GM23338 (cell line): ENCODE results near the gene UBXN10. TPM values are rescaled to one million over a fixed set of nuclear protein-coding genes. Genes with fewer than 3 reads are reported as not detected.

Experiments used
- ATAC-seq: fragments of 200-7000 bp; cut with Tn5 transposase; 3 replicates; pipeline ENCODE4 v1.9.1; 2020
- DNase-seq: peaks from one replicate; pipeline ENCODE4 v3.0.0-alpha.2; 2015; ENCODE audit warnings: low spot score
- H2AFZ ChIP-seq: fragments of 200-600 bp; sonication (generic); 2 replicates; pipeline ENCODE4 v1.8.0; 2016; ENCODE audit warnings: antibody characterized with exemption, mild to moderate bottlenecking, moderate library complexity
- H3F3A ChIP-seq: fragments of 200-600 bp; sonication (generic); replicated peaks from 2 replicates; pipeline ENCODE4 v1.8.0; 2017; ENCODE audit warnings: antibody characterized with exemption, mixed run types, low read depth
- H3K27ac ChIP-seq: fragments of 200-600 bp; sonication (generic); 2 replicates; pipeline ENCODE4 v1.6.1; 2016; ENCODE audit warnings: low read depth
- H3K27me3 ChIP-seq: fragments of 200-600 bp; sonication (generic); 2 replicates; pipeline ENCODE4 v1.8.0; 2016; ENCODE audit warnings: mild to moderate bottlenecking, mixed run types, moderate library complexity; ENCODE audit not compliant: insufficient read depth
- H3K36me3 ChIP-seq: fragments of 200-600 bp; sonication (generic); 2 replicates; pipeline ENCODE4 v1.8.0; 2016; ENCODE audit warnings: mild to moderate bottlenecking; ENCODE audit not compliant: insufficient read depth
- H3K4me1 ChIP-seq: fragments of 200-600 bp; sonication (generic); 2 replicates; pipeline ENCODE4 v1.8.0; 2016; ENCODE audit warnings: mild to moderate bottlenecking, moderate library complexity; ENCODE audit not compliant: insufficient read depth
- H3K4me2 ChIP-seq: fragments of 200-600 bp; sonication (generic); 2 replicates; pipeline ENCODE4 v1.7.1; 2017; ENCODE audit warnings: mixed run types
- H3K4me3 ChIP-seq: fragments of 200-600 bp; sonication (generic); 2 replicates; pipeline ENCODE4 v1.6.1; 2016; ENCODE audit warnings: mixed run types
- H3K79me2 ChIP-seq: fragments of 200-600 bp; sonication (generic); replicated peaks from 2 replicates; pipeline ENCODE4 v1.8.0; 2017; ENCODE audit warnings: mild to moderate bottlenecking; ENCODE audit not compliant: insufficient read depth
- H3K9me2 ChIP-seq: fragments of 200-600 bp; sonication (generic); 2 replicates; pipeline ENCODE4 v1.8.0; 2017; ENCODE audit not compliant: insufficient read depth
- H4K20me1 ChIP-seq: fragments of 200-600 bp; sonication (generic); replicated peaks from 2 replicates; pipeline ENCODE4 v1.8.0; 2017; ENCODE audit warnings: mild to moderate bottlenecking; ENCODE audit not compliant: insufficient read depth
- H3K27ac Mint-ChIP-seq: 2 replicates; pipeline ENCODE4 v1.8.0; 2020; ENCODE audit warnings: inconsistent platforms, mild to moderate bottlenecking, moderate library complexity, mixed read lengths
- H3K27me3 Mint-ChIP-seq: 3 replicates; pipeline ENCODE4 v1.8.0; 2022; ENCODE audit warnings: low read depth, mild to moderate bottlenecking, moderate library complexity, mixed read lengths, inconsistent platforms; ENCODE audit not compliant: insufficient read depth, poor library complexity
- H3K36me3 Mint-ChIP-seq: 3 replicates; pipeline ENCODE4 v1.8.0; 2021; ENCODE audit warnings: low read depth, mild to moderate bottlenecking, inconsistent platforms, moderate library complexity, mixed read lengths
- H3K4me1 Mint-ChIP-seq: 3 replicates; pipeline ENCODE4 v1.8.0; 2020; ENCODE audit warnings: mild to moderate bottlenecking, inconsistent platforms, mixed read lengths
- H3K4me3 Mint-ChIP-seq: 3 replicates; pipeline ENCODE4 v1.8.0; 2021; ENCODE audit warnings: moderate library complexity, mild to moderate bottlenecking, inconsistent platforms, mixed read lengths
- H3K9me3 Mint-ChIP-seq: 3 replicates; pipeline ENCODE4 v1.8.0; 2020; ENCODE audit warnings: moderate library complexity, mild to moderate bottlenecking, inconsistent platforms, mixed read lengths
- CREB1 ChIP-seq: fragments of 250-450 bp; sonication (Bioruptor Pico); IDR thresholded peaks from 2 replicates; pipeline ENCODE4 v1.5.0; 2020; ENCODE audit warnings: low read depth, mild to moderate bottlenecking, moderate library complexity
- EZH2 ChIP-seq: fragments of 200-600 bp; sonication (generic); IDR thresholded peaks from one replicate; pipeline ENCODE4 v1.8.0; 2017; ENCODE audit warnings: antibody characterized with exemption, mild to moderate bottlenecking, low read depth; ENCODE audit not compliant: unreplicated experiment
- EZH2phosphoT487 ChIP-seq: fragments of 200-600 bp; sonication (generic); IDR thresholded peaks from one replicate; pipeline ENCODE4 v1.8.1; 2018; ENCODE audit warnings: antibody characterized with exemption; ENCODE audit not compliant: unreplicated experiment
- JUNB ChIP-seq: IDR thresholded peaks from one replicate; pipeline ENCODE4 v1.6.1; 2016; ENCODE audit warnings: antibody characterized with exemption; ENCODE audit not compliant: unreplicated experiment
- NANOG ChIP-seq: IDR thresholded peaks from 2 replicates; pipeline ENCODE4 v1.6.1; 2016; ENCODE audit warnings: antibody characterized with exemption, borderline replicate concordance
- POLR2AphosphoS5 ChIP-seq: IDR thresholded peaks from 2 replicates; pipeline ENCODE4 v1.6.1; 2016; ENCODE audit warnings: antibody characterized with exemption, low read depth
- STAT1 ChIP-seq: IDR thresholded peaks from one replicate; pipeline ENCODE4 v1.6.1; 2016; ENCODE audit warnings: antibody characterized with exemption; ENCODE audit not compliant: unreplicated experiment
- ZNF114 ChIP-seq: fragments of 250-450 bp; sonication (Bioruptor Pico); IDR thresholded peaks from 2 replicates; pipeline ENCODE4 v1.5.0; 2020; ENCODE audit warnings: mild to moderate bottlenecking, moderate library complexity
- ZNF331 ChIP-seq: fragments of 250-450 bp; sonication (Bioruptor Pico); IDR thresholded peaks from 2 replicates; pipeline ENCODE4 v1.5.0; 2020; ENCODE audit warnings: low read depth, mild to moderate bottlenecking, moderate library complexity
- polyA plus RNA-seq: library from polyadenylated mRNA; unstranded; fragments of >200 nt; fragmentation: Nextera tagmentation; extraction: Ambion mirVana; gene quantifications from 2 replicates; pipeline ENCODE4 v1.2.1, GENCODE V29; 2016
- total RNA-seq: library from RNA; depleted of rRNA; stranded (reverse); fragments of >200 nt; shearing (Covaris generic); gene quantifications from 2 replicates; pipeline ENCODE4 v1.2.3, GENCODE V29; 2014
- TF ChIP-seq, protein P1 (sequence below), 2 experiments: fragments of 200-600 bp in 1 of 2; sonication (generic) in 1 of 2; conservative IDR thresholded peaks; 2 replicates each; pipeline versions ENCODE4 v1.5.1 to v1.6.1; 2016 to 2017; ENCODE audit warnings: antibody characterized with exemption in 2 of 2, low read depth in 2 of 2, mild to moderate bottlenecking in 2 of 2, moderate library complexity in 1 of 2
- TF ChIP-seq, protein P2 (sequence below): IDR thresholded peaks from 2 replicates; pipeline ENCODE4 v1.6.1; 2016; ENCODE audit warnings: antibody characterized with exemption
- TF ChIP-seq, protein P3 (sequence below): fragments of 250-450 bp; sonication (Bioruptor Pico); IDR thresholded peaks from 2 replicates; pipeline ENCODE4 v1.5.0; 2020; ENCODE audit warnings: mild to moderate bottlenecking, moderate library complexity

UBXN10 gene
- total and polyA plus RNA-seq, 2 experiments from 2014 or later: 0.27 to 0.69 TPM

DNA sequence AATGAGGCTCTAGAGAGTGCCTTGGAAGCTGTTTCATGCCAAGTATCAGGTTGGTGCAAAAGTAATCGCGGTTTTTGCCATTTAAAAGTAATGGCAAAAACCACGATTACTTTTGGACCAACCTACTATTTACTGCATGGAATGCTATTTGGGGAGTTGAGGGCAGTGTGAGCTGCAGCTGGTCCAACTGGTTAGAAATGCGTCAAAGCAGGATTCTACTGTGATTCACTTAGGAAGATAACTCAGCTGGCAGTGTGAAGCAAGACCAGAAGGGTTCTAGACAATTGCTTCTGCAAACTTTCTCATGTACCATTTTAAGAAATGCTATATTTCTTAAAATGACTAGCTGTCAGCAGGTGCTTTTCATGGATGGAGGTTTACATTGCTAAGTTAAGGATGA, 21.6 kb downstream of the UBXN10 start:
- Histone ChIP-seq H3K36me3 (no peaks in the 10 kb centered on the region), H3K79me2 (no peaks in the 10 kb centered on the region), H3K27ac (no peak overlapping the region), H3K4me2 (no peak overlapping the region), H4K20me1 (no peaks in the 10 kb centered on the region), H3F3A (no peaks in the 10 kb centered on the region), H3K27me3 (no peaks in the 10 kb centered on the region), H3K9me2 (no peaks in the 10 kb centered on the region), H3K4me1 (peaks cover 7% of the 10 kb centered on the region; the same call in 1 of the 2 replicates), H2AFZ (no peak overlapping the region), H3K4me3 (no peak overlapping the region)
- no peak for TF ChIP-seq POLR2AphosphoS5
- no peak for TF ChIP-seq CREB1 (CRISPR knock-in tag)
- TF ChIP-seq EZH2: no peak
- no peak for TF ChIP-seq NANOG
- TF ChIP-seq, protein P1, sequence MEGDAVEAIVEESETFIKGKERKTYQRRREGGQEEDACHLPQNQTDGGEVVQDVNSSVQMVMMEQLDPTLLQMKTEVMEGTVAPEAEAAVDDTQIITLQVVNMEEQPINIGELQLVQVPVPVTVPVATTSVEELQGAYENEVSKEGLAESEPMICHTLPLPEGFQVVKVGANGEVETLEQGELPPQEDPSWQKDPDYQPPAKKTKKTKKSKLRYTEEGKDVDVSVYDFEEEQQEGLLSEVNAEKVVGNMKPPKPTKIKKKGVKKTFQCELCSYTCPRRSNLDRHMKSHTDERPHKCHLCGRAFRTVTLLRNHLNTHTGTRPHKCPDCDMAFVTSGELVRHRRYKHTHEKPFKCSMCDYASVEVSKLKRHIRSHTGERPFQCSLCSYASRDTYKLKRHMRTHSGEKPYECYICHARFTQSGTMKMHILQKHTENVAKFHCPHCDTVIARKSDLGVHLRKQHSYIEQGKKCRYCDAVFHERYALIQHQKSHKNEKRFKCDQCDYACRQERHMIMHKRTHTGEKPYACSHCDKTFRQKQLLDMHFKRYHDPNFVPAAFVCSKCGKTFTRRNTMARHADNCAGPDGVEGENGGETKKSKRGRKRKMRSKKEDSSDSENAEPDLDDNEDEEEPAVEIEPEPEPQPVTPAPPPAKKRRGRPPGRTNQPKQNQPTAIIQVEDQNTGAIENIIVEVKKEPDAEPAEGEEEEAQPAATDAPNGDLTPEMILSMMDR (conservative IDR thresholded peaks at IDR 0.05; ENCODE audit: low read depth in 2 of 2): no peak
- TF ChIP-seq, protein P2, sequence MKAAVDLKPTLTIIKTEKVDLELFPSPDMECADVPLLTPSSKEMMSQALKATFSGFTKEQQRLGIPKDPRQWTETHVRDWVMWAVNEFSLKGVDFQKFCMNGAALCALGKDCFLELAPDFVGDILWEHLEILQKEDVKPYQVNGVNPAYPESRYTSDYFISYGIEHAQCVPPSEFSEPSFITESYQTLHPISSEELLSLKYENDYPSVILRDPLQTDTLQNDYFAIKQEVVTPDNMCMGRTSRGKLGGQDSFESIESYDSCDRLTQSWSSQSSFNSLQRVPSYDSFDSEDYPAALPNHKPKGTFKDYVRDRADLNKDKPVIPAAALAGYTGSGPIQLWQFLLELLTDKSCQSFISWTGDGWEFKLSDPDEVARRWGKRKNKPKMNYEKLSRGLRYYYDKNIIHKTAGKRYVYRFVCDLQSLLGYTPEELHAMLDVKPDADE: no peak
- TF ChIP-seq JUNB: no peak
- TF ChIP-seq ZNF331 (CRISPR knock-in tag): no peak
- TF ChIP-seq EZH2phosphoT487: no peak
- TF ChIP-seq, protein P3, sequence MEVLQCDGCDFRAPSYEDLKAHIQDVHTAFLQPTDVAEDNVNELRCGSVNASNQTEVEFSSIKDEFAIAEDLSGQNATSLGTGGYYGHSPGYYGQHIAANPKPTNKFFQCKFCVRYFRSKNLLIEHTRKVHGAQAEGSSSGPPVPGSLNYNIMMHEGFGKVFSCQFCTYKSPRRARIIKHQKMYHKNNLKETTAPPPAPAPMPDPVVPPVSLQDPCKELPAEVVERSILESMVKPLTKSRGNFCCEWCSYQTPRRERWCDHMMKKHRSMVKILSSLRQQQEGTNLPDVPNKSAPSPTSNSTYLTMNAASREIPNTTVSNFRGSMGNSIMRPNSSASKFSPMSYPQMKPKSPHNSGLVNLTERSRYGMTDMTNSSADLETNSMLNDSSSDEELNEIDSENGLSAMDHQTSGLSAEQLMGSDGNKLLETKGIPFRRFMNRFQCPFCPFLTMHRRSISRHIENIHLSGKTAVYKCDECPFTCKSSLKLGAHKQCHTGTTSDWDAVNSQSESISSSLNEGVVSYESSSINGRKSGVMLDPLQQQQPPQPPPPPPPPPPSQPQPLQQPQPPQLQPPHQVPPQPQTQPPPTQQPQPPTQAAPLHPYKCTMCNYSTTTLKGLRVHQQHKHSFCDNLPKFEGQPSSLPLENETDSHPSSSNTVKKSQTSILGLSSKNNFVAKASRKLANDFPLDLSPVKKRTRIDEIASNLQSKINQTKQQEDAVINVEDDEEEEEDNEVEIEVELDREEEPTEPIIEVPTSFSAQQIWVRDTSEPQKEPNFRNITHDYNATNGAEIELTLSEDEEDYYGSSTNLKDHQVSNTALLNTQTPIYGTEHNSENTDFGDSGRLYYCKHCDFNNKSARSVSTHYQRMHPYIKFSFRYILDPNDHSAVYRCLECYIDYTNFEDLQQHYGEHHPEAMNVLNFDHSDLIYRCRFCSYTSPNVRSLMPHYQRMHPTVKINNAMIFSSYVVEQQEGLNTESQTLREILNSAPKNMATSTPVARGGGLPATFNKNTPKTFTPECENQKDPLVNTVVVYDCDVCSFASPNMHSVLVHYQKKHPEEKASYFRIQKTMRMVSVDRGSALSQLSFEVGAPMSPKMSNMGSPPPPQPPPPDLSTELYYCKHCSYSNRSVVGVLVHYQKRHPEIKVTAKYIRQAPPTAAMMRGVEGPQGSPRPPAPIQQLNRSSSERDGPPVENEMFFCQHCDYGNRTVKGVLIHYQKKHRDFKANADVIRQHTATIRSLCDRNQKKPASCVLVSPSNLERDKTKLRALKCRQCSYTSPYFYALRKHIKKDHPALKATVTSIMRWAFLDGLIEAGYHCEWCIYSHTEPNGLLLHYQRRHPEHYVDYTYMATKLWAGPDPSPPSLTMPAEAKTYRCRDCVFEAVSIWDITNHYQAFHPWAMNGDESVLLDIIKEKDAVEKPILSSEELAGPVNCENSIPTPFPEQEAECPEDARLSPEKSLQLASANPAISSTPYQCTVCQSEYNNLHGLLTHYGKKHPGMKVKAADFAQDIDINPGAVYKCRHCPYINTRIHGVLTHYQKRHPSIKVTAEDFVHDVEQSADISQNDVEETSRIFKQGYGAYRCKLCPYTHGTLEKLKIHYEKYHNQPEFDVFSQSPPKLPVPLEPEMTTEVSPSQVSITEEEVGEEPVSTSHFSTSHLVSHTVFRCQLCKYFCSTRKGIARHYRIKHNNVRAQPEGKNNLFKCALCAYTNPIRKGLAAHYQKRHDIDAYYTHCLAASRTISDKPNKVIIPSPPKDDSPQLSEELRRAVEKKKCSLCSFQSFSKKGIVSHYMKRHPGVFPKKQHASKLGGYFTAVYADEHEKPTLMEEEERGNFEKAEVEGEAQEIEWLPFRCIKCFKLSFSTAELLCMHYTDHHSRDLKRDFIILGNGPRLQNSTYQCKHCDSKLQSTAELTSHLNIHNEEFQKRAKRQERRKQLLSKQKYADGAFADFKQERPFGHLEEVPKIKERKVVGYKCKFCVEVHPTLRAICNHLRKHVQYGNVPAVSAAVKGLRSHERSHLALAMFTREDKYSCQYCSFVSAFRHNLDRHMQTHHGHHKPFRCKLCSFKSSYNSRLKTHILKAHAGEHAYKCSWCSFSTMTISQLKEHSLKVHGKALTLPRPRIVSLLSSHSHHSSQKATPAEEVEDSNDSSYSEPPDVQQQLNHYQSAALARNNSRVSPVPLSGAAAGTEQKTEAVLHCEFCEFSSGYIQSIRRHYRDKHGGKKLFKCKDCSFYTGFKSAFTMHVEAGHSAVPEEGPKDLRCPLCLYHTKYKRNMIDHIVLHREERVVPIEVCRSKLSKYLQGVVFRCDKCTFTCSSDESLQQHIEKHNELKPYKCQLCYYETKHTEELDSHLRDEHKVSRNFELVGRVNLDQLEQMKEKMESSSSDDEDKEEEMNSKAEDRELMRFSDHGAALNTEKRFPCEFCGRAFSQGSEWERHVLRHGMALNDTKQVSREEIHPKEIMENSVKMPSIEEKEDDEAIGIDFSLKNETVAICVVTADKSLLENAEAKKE (CRISPR knock-in tag): no peak
- no peak for TF ChIP-seq STAT1
- no peak for TF ChIP-seq ZNF114 (CRISPR knock-in tag)
- no peaks in the 10 kb centered on the region for H3K36me3 Mint-ChIP-seq
- H3K9me3 Mint-ChIP-seq: no peaks in the 10 kb centered on the region; the same call in 2 of the 3 replicates
- peaks cover 3% of the 10 kb centered on the region for H3K27me3 Mint-ChIP-seq
- H3K4me3 Mint-ChIP-seq: no peak overlapping the region
- no peak for ATAC-seq
- no peak overlapping the region for H3K27ac Mint-ChIP-seq
- peaks cover 3% of the 10 kb centered on the region; the same call in 2 of the 3 replicates for H3K4me1 Mint-ChIP-seq
- DNase-seq: no peak
